ENCODE results near the gene TIMM50.

The TIMM50 gene

GRCh38 chr19:39531834-39532232 is 51.2 kb downstream of the TIMM50 start:
- no CpG with 5 or more reads among the region's 14 CpGs for WGBS (ENCODE audit: insufficient coverage, insufficient read length)
- no peaks in the 10 kb centered on the region for H3K27me3 ChIP-seq (ENCODE audit: control insufficient read depth, insufficient read depth, low read length)
- no peaks in the 10 kb centered on the region for H3K9me3 ChIP-seq (ENCODE audit: control insufficient read depth, insufficient read depth, low read length)
- no peak overlapping the region for H3K27ac ChIP-seq (ENCODE audit: low read length)
- no peak for DNase-seq (ENCODE audit: low read depth, low spot score)
- no peaks in the 10 kb centered on the region for H3K4me1 ChIP-seq (ENCODE audit: control insufficient read depth, insufficient read depth, low read length)
- H3K36me3 ChIP-seq (ENCODE audit: control insufficient read depth, insufficient read depth, low read length), result no peaks in the 10 kb centered on the region
- H3K4me3 ChIP-seq (ENCODE audit: low read length), result peak overlapping the region; percentile 82; the same call in 1 of the 2 replicates

GRCh38 chr19:39532233-39533002 is 51.8 kb downstream of the TIMM50 start, which contains the start of gene EID2B:
EID2B (minus strand) TSS chr19:39532852; CDS start chr19:39532802, 50 bp downstream.
- no peaks in the 10 kb centered on the region for H3K4me1 ChIP-seq (ENCODE audit: control insufficient read depth, insufficient read depth, low read length)
- H3K4me3 ChIP-seq (ENCODE audit: low read length), result peak within 1 kb of the TSS; percentile 82
- peak; percentile 100 for DNase-seq (ENCODE audit: low read depth, low spot score)
- WGBS (ENCODE audit: insufficient coverage, insufficient read length), result no CpG with 5 or more reads among the region's 65 CpGs
- H3K27me3 ChIP-seq (ENCODE audit: control insufficient read depth, insufficient read depth, low read length), result no peaks in the 10 kb centered on the region
- H3K9me3 ChIP-seq (ENCODE audit: control insufficient read depth, insufficient read depth, low read length), result no peaks in the 10 kb centered on the region
- H3K36me3 ChIP-seq (ENCODE audit: control insufficient read depth, insufficient read depth, low read length), result no peaks in the 10 kb centered on the region
- no peak within 1 kb of the TSS for H3K27ac ChIP-seq (ENCODE audit: low read length)

- DNase-seq (ENCODE audit: low read depth, low spot score), result no peak
- WGBS (ENCODE audit: insufficient coverage, insufficient read length), result no CpG with 5 or more reads among the region's 12 CpGs
Observed at GRCh38 chr19:39533003-39533512, 52.4 kb downstream of the TIMM50 start.

GRCh38 chr19:39533791-39534190 is 53.2 kb downstream of the TIMM50 start:
- no peaks in the 10 kb centered on the region for H3K27me3 ChIP-seq (ENCODE audit: control insufficient read depth, insufficient read depth, low read length)
- WGBS (ENCODE audit: insufficient coverage, insufficient read length), result no CpG with 5 or more reads among the region's 3 CpGs
- no peaks in the 10 kb centered on the region for H3K36me3 ChIP-seq (ENCODE audit: control insufficient read depth, insufficient read depth, low read length)
- no peak overlapping the region for H3K4me3 ChIP-seq (ENCODE audit: low read length)
- DNase-seq (ENCODE audit: low read depth, low spot score), result no peak
- no peaks in the 10 kb centered on the region for H3K4me1 ChIP-seq (ENCODE audit: control insufficient read depth, insufficient read depth, low read length)
- H3K9me3 ChIP-seq (ENCODE audit: control insufficient read depth, insufficient read depth, low read length), result no peaks in the 10 kb centered on the region
- no peak overlapping the region for H3K27ac ChIP-seq (ENCODE audit: low read length)

More at GRCh38 chr19:39533003-39533512, 52.4 kb downstream of the TIMM50 start:
- Histone ChIP-seq H3K9me3 (ENCODE audit: control insufficient read depth, insufficient read depth, low read length) (no peaks in the 10 kb centered on the region), H3K27ac (ENCODE audit: low read length) (no peak overlapping the region), H3K4me1 (ENCODE audit: control insufficient read depth, insufficient read depth, low read length) (no peaks in the 10 kb centered on the region), H3K27me3 (ENCODE audit: control insufficient read depth, insufficient read depth, low read length) (no peaks in the 10 kb centered on the region), H3K4me3 (ENCODE audit: low read length) (no peak overlapping the region), H3K36me3 (ENCODE audit: control insufficient read depth, insufficient read depth, low read length) (no peaks in the 10 kb centered on the region)

- Histone ChIP-seq H3K36me3 (ENCODE audit: control insufficient read depth, insufficient read depth, low read length) (no peaks in the 10 kb centered on the region), H3K4me3 (ENCODE audit: low read length) (peak overlapping the region; percentile 99; the same call in 1 of the 2 replicates), H3K27ac (ENCODE audit: low read length) (no peak overlapping the region), H3K4me1 (ENCODE audit: control insufficient read depth, insufficient read depth, low read length) (peaks cover 2% of the 10 kb centered on the region; the same call in 1 of the 2 replicates), H3K27me3 (ENCODE audit: control insufficient read depth, insufficient read depth, low read length) (no peaks in the 10 kb centered on the region), H3K9me3 (ENCODE audit: control insufficient read depth, insufficient read depth, low read length) (no peaks in the 10 kb centered on the region)
- no peak for DNase-seq (ENCODE audit: low read depth, low spot score)
- no CpG with 5 or more reads among the region's 10 CpGs for WGBS (ENCODE audit: insufficient coverage, insufficient read length)
Observed at GRCh38 chr19:39539165-39539517, 58.5 kb downstream of the TIMM50 start.

- WGBS (ENCODE audit: insufficient coverage, insufficient read length), result no CpG with 5 or more reads among the region's 84 CpGs
- Histone ChIP-seq H3K36me3 (ENCODE audit: control insufficient read depth, insufficient read depth, low read length) (no peaks in the 10 kb centered on the region), H3K9me3 (ENCODE audit: control insufficient read depth, insufficient read depth, low read length) (no peaks in the 10 kb centered on the region), H3K27ac (ENCODE audit: low read length) (no peak within 1 kb of the TSS), H3K4me3 (ENCODE audit: low read length) (peak within 1 kb of the TSS; percentile 99), H3K27me3 (ENCODE audit: control insufficient read depth, insufficient read depth, low read length) (no peaks in the 10 kb centered on the region), H3K4me1 (ENCODE audit: control insufficient read depth, insufficient read depth, low read length) (peaks cover 2% of the 10 kb centered on the region; the same call in 1 of the 2 replicates)
- peak; percentile 76 for DNase-seq (ENCODE audit: low read depth, low spot score)
Observed at GRCh38 chr19:39539518-39540332, 59.1 kb downstream of the TIMM50 start, which contains the start of gene EID2. EID2 (minus strand) TSS chr19:39540161; CDS start chr19:39540079, 82 bp downstream.

GRCh38 chr19:39540333-39540673 is 59.7 kb downstream of the TIMM50 start:
- WGBS (ENCODE audit: insufficient coverage, insufficient read length), result no CpG with 5 or more reads among the region's 10 CpGs
- DNase-seq (ENCODE audit: low read depth, low spot score), result no peak
- H3K27ac ChIP-seq (ENCODE audit: low read length), result no peak overlapping the region
- H3K9me3 ChIP-seq (ENCODE audit: control insufficient read depth, insufficient read depth, low read length), result no peaks in the 10 kb centered on the region
- peak overlapping the region; percentile 99; the same call in 1 of the 2 replicates for H3K4me3 ChIP-seq (ENCODE audit: low read length)
- H3K27me3 ChIP-seq (ENCODE audit: control insufficient read depth, insufficient read depth, low read length), result no peaks in the 10 kb centered on the region
- H3K4me1 ChIP-seq (ENCODE audit: control insufficient read depth, insufficient read depth, low read length), result peaks cover 2% of the 10 kb centered on the region; the same call in 1 of the 2 replicates
- no peaks in the 10 kb centered on the region for H3K36me3 ChIP-seq (ENCODE audit: control insufficient read depth, insufficient read depth, low read length)
